ENCODE results near the gene UQCR11. TPM values are rescaled to one million over a fixed set of nuclear protein-coding genes. Genes with fewer than 3 reads are reported as not detected.

UQCR11 gene
- polyA plus RNA-seq, 3 donors, result 81.1 to 117 (median 92.1) TPM

- DNase-seq (ENCODE audit: low read depth in 3 of 3, low spot score in 2 of 3), result peak; percentile 80 to 89 (median 85)
These were observed 12.3 kb downstream of the UQCR11 start, which contains the start of gene MBD3 for GRCh38 chr19:1592755-1593500. TSS of gene MBD3 (minus strand) at chr19:1592865. CDS start at chr19:1592631, 234 bp downstream.

GRCh38 chr19:1592024-1592754, 13.1 kb downstream of the UQCR11 start:
- peak in 2 of 3 donors; percentile 68 to 71 for DNase-seq (ENCODE audit: low read depth in 3 of 3, low spot score in 2 of 3)

- DNase-seq (ENCODE audit: low read depth in 3 of 3, low spot score in 2 of 3), result peak in 1 of 3 donors; percentile 7
These were observed 13.7 kb downstream of the UQCR11 start for GRCh38 chr19:1591421-1592023.

GRCh38 chr19:1590641-1591397, 14.4 kb downstream of the UQCR11 start:
- DNase-seq (ENCODE audit: low read depth in 3 of 3, low spot score in 2 of 3), result no peak

GRCh38 chr19:1587872-1588271, 17.4 kb downstream of the UQCR11 start:
- no peak for DNase-seq (ENCODE audit: low read depth in 3 of 3, low spot score in 2 of 3)

GRCh38 chr19:1585243-1585580, 20.1 kb downstream of the UQCR11 start:
- no peak for DNase-seq (ENCODE audit: low read depth in 3 of 3, low spot score in 2 of 3)

- DNase-seq (ENCODE audit: low read depth in 3 of 3, low spot score in 2 of 3), result no peak
These were observed 20.6 kb downstream of the UQCR11 start for GRCh38 chr19:1584500-1585242.

- DNase-seq (ENCODE audit: low read depth in 3 of 3, low spot score in 2 of 3), result no peak
These were observed 23.1 kb downstream of the UQCR11 start for GRCh38 chr19:1582201-1582600.

- no peak for DNase-seq (ENCODE audit: low read depth in 3 of 3, low spot score in 2 of 3)
These were observed 24.3 kb downstream of the UQCR11 start for GRCh38 chr19:1580957-1581356.

GRCh38 chr19:1580382-1580781, 24.9 kb downstream of the UQCR11 start:
- DNase-seq (ENCODE audit: low read depth in 3 of 3, low spot score in 2 of 3), result no peak

- DNase-seq (ENCODE audit: low read depth in 3 of 3, low spot score in 2 of 3), result no peak
These were observed 26.0 kb downstream of the UQCR11 start for GRCh38 chr19:1579222-1579621.

GRCh38 chr19:1577929-1578618, 27.2 kb downstream of the UQCR11 start:
- DNase-seq (ENCODE audit: low read depth in 3 of 3, low spot score in 2 of 3), result no peak

GRCh38 chr19:1577090-1577928, 28.0 kb downstream of the UQCR11 start:
- no peak for DNase-seq (ENCODE audit: low read depth in 3 of 3, low spot score in 2 of 3)

GRCh38 chr19:1576242-1577089, 28.8 kb downstream of the UQCR11 start:
- no peak for DNase-seq (ENCODE audit: low read depth in 3 of 3, low spot score in 2 of 3)

GRCh38 chr19:1575323-1576241, 29.7 kb downstream of the UQCR11 start:
- DNase-seq (ENCODE audit: low read depth in 3 of 3, low spot score in 2 of 3), result no peak

GRCh38 chr19:1574354-1575136, 30.7 kb downstream of the UQCR11 start:
- no peak for DNase-seq (ENCODE audit: low read depth in 3 of 3, low spot score in 2 of 3)
